Fibroblast of the aortic adventitia (primary cell): ENCODE results near the gene CSTPP1. TPM values are rescaled to one million over a fixed set of nuclear protein-coding genes. Genes with fewer than 3 reads are reported as not detected.
A peak's percentile ranks its signal among the peaks of the same experiment; 100 is the strongest.

Experiments
- DNase-seq: peaks from one replicate; pipeline ENCODE4 v3.0.0-alpha.2; 2010; ENCODE audit warnings: low read depth
- H3K4me3 ChIP-seq: 2 replicates; pipeline ENCODE4 v1.5.1; 2011; ENCODE audit warnings: low read depth, mild to moderate bottlenecking, control low read depth, low read length, moderate library complexity
- total RNA-seq: library from RNA; depleted of rRNA; stranded (reverse); fragments of >200 nt; gene quantifications from 2 replicates; pipeline ENCODE4 v1.2.3, GENCODE V29; 2012; ENCODE audit warnings: low replicate concordance
- TF ChIP-seq, protein P1 (sequence below): IDR thresholded peaks from 2 replicates; pipeline ENCODE4 v1.5.1; 2011; ENCODE audit warnings: mild to moderate bottlenecking, low read length, control low read depth, inconsistent platforms; ENCODE audit not compliant: insufficient read depth

The CSTPP1 gene
- total RNA-seq, 1 donor: 34.9 TPM

DNA sequence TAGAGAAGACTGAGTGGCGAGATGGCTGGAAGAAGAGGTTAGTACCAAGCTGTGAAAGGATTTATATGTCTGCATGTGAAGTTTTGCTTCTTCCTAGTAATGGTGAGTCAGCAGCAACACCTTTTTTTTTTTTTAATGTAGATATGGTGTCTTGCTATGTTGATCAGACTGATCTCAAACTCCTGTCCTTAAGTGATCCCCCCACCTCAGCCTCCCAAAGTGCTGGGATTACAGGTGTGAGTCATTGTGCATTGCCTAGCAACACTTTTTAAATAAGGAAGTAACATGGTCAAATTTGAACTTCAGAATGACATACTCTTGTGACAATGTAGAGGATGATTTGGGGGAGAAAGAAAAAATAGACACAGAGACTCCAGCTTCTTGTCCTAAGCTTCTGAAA, 6.5 kb upstream of the CSTPP1 start:
- DNase-seq: peak; percentile 39
- TF ChIP-seq, protein P1, sequence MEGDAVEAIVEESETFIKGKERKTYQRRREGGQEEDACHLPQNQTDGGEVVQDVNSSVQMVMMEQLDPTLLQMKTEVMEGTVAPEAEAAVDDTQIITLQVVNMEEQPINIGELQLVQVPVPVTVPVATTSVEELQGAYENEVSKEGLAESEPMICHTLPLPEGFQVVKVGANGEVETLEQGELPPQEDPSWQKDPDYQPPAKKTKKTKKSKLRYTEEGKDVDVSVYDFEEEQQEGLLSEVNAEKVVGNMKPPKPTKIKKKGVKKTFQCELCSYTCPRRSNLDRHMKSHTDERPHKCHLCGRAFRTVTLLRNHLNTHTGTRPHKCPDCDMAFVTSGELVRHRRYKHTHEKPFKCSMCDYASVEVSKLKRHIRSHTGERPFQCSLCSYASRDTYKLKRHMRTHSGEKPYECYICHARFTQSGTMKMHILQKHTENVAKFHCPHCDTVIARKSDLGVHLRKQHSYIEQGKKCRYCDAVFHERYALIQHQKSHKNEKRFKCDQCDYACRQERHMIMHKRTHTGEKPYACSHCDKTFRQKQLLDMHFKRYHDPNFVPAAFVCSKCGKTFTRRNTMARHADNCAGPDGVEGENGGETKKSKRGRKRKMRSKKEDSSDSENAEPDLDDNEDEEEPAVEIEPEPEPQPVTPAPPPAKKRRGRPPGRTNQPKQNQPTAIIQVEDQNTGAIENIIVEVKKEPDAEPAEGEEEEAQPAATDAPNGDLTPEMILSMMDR: no peak
- H3K4me3 ChIP-seq: no peak overlapping the region

- TF ChIP-seq, protein P1: no peak
These were observed 5.6 kb downstream of the CSTPP1 start for GRCh38 chr11:46942172-46942571.

DNA sequence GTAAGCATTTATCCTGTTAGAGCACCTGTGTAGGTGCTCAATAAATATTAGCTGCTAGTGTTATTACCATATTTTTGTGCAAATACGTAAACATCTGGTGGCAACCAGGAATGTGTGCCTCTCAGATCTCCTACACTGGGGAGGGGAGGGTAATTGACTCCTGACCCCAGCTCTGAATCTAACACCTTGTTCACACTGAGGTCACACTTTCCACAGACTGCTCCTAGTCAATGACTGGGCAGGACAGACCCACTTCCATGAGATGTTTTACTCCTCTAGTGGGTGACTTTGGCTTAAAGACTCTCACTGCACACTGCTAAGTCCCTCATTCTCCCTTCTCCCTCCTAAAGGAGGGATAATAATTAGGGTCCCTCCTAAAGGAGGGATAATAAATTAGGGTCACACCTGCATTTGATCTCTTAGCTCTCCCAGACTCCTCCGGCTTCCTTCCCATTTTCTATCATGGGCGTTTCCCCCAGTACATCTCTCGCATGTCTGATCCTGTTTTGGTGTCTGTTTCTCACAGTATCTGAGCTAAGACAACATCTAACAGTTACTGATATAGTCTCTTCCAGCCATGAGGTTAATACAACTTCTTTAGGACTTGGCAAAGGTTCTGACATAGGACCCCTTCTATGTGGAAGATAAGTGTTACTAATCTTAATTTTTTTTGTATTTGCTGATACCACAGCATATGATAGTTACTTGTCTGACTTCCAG, 8.0 kb downstream of the CSTPP1 start:
- no peak overlapping the region for H3K4me3 ChIP-seq
- TF ChIP-seq, protein P1: no peak
- no peak for DNase-seq

More at GRCh38 chr11:46942172-46942571, 5.6 kb downstream of the CSTPP1 start:
- DNase-seq: no peak
- no peak overlapping the region for H3K4me3 ChIP-seq

GRCh38 chr11:46947399-46948077, 11.0 kb downstream of the CSTPP1 start:
- TF ChIP-seq, protein P1: no peak
- no peak for DNase-seq
- H3K4me3 ChIP-seq: no peak overlapping the region

DNA sequence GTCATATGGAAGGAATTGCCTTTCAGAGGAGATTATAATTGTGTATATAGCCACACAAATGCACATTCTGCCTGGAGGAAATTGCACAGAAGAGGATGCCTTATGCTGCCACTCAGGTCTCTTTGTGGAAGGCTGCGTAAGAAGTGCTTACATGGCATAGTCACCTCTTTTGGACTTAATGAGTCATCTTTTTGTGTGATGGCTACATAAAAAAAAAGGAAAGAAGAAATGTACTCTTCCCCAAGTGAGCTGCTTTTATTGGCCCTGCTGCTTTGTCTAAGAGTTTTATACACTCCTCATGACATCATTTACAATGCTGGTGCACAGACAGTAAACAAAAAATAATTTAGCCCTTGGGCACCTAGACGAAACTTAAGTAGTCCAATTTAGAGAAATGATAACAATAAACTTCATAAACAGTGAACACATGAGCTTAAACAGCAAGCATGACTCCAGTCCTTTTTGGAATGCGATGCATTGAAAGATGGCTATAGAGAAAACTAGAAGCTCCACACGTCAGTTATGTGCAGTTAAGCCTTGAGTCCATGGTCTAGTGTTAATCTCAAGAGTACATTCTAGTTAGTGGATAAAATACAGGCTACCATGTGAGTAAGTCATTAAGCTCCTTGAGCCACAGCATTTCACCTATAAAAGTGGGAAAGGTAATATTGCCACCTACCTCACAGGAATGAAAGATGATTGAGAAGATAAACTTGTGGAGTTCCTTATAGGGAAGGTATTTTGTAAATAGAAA, 12.0 kb downstream of the CSTPP1 start:
- H3K4me3 ChIP-seq: no peak overlapping the region
- TF ChIP-seq, protein P1: no peak
- peak; percentile 74 for DNase-seq

DNA sequence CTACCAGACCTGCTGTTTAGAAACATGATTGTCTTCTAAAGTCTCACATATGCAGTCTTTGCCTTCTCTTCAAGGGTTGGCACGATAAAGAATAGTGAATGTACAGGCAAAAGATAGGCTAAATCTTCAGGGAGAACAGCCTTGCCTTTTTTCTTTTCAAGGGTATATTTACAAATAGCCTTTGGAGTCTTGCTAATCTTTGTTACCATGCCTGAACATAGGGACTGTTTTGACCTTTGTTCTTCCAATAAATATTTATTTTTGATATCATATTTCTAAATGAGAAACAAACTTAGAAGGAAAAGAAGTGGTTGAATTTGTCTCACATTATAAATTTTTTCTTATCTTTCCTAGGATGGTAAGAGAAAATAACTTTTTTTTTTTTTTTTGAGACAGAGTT, 12.7 kb downstream of the CSTPP1 start:
- TF ChIP-seq, protein P1: no peak
- no peak for DNase-seq
- no peak overlapping the region for H3K4me3 ChIP-seq
